Endothelial cell of umbilical vein (primary cell): ENCODE data around the gene SULT2B1. TPM values are rescaled to one million over a fixed set of nuclear protein-coding genes. Genes with fewer than 3 reads are reported as not detected.

Experiments used
- BruUV-seq: library from RNA; stranded (reverse); fragments of 400-500 nt; replicated peaks from 2 replicates; lab custom pipeline; 2021; lab: Mats Ljungman, UMichigan
- CTCF ChIA-PET: fragments of 300-600, 350-600 bp; sonication (Branson Sonifier 250); formaldehyde crosslinking; loops from one replicate; lab custom pipeline; 2021; ENCODE audit warnings: antibody characterized with exemption, inconsistent platforms; lab: Charles Lee
- POLR2A ChIA-PET: fragments of 300-600, 350-600 bp; sonication (Branson Sonifier 250); formaldehyde crosslinking; loops from one replicate; lab custom pipeline; 2021; ENCODE audit warnings: antibody characterized with exemption, inconsistent platforms; lab: Charles Lee
- DNase-seq: peaks from one replicate; pipeline ENCODE4 v3.0.0-alpha.2; 2011; ENCODE audit warnings: low read depth, low spot score
- FAIRE-seq: peaks from 2 replicates; lab custom pipeline; 2011; peaks lifted over from hg19 to GRCh38; lab: Jason Lieb, UNC
- H2AFZ ChIP-seq: 2 replicates; pipeline ENCODE4 v1.6.0; 2012; ENCODE audit warnings: low read depth, low read length, control low read depth, inconsistent platforms
- H3K27ac ChIP-seq: 2 replicates; pipeline ENCODE4 v1.5.1; 2011; ENCODE audit warnings: low read depth, mild to moderate bottlenecking, control low read depth, low read length, moderate library complexity; ENCODE audit not compliant: insufficient read depth
- H3K27me3 ChIP-seq, 2 experiments: 2 replicates each; pipeline versions ENCODE4 v1.6.0 to v1.6.1; 2011; ENCODE audit warnings: low read length in 2 of 2, mixed read lengths in 1 of 2; ENCODE audit not compliant: control insufficient read depth in 2 of 2, insufficient read depth in 2 of 2
- H3K36me3 ChIP-seq, 2 experiments: 2 replicates in 1 of 2; 3 replicates in 1 of 2; pipeline ENCODE4 v1.5.1; 2011; ENCODE audit warnings: low read length in 2 of 2, mild to moderate bottlenecking in 1 of 2, moderate library complexity in 1 of 2; ENCODE audit not compliant: control insufficient read depth in 2 of 2, insufficient read depth in 2 of 2; ENCODE audit errors: extremely low read depth in 1 of 2
- H3K4me1 ChIP-seq: 3 replicates; pipeline ENCODE4 v1.5.1; 2011; ENCODE audit warnings: mild to moderate bottlenecking, low read length; ENCODE audit not compliant: control insufficient read depth, insufficient read depth; ENCODE audit errors: extremely low read depth
- H3K4me2 ChIP-seq: 2 replicates; pipeline ENCODE4 v1.6.1; 2011; ENCODE audit warnings: low read length, control low read depth, mixed read lengths; ENCODE audit not compliant: insufficient read depth
- H3K4me3 ChIP-seq, 3 experiments: fragments of 200-600 bp in 1 of 3; sonication (generic), shearing (Covaris generic) in 1 of 3; replicated peaks in 1 of 3; 2 replicates each; pipeline ENCODE4 v1.5.1; 2011 to 2016; ENCODE audit warnings: control low read depth in 3 of 3, low read length in 3 of 3, mild to moderate bottlenecking in 2 of 3, inconsistent platforms in 1 of 3, low read depth in 1 of 3, moderate library complexity in 1 of 3; ENCODE audit not compliant: insufficient read depth in 1 of 3
- H3K79me2 ChIP-seq: 2 replicates; pipeline ENCODE4 v1.6.0; 2012; ENCODE audit warnings: low read length, inconsistent platforms; ENCODE audit not compliant: control insufficient read depth, insufficient read depth
- H3K9ac ChIP-seq: replicated peaks from 2 replicates; pipeline ENCODE3; 2011; ENCODE audit warnings: low read length, control low read depth; ENCODE audit not compliant: insufficient read depth; ENCODE audit errors: extremely low read depth
- H3K9me1 ChIP-seq: replicated peaks from 3 replicates; pipeline ENCODE4 v1.6.0; 2011; ENCODE audit warnings: mild to moderate bottlenecking, low read length; ENCODE audit not compliant: control insufficient read depth, insufficient read depth; ENCODE audit errors: extremely low read depth
- H3K9me3 ChIP-seq: replicated peaks from 2 replicates; pipeline ENCODE4 v1.5.1; 2012; ENCODE audit warnings: low read length, inconsistent platforms; ENCODE audit not compliant: control insufficient read depth, insufficient read depth
- H4K20me1 ChIP-seq: replicated peaks from 2 replicates; pipeline ENCODE3; 2011; ENCODE audit warnings: mild to moderate bottlenecking, low read length; ENCODE audit not compliant: control insufficient read depth, insufficient read depth; ENCODE audit errors: extremely low read depth
- EZH2 ChIP-seq: IDR thresholded peaks from 2 replicates; pipeline ENCODE4 v1.6.1; 2012; ENCODE audit warnings: borderline replicate concordance, low read depth, mild to moderate bottlenecking, moderate library complexity, low read length, inconsistent platforms; ENCODE audit not compliant: severe bottlenecking
- FOS ChIP-seq: IDR thresholded peaks from 2 replicates; pipeline ENCODE4 v1.6.1; 2011; ENCODE audit warnings: mild to moderate bottlenecking, low read length, moderate library complexity, borderline replicate concordance; ENCODE audit not compliant: insufficient read depth
- GATA2 ChIP-seq: IDR thresholded peaks from 2 replicates; pipeline ENCODE4 v1.7.0; 2011; ENCODE audit warnings: low read depth, mild to moderate bottlenecking, moderate library complexity, mixed read lengths, low read length; ENCODE audit not compliant: insufficient read length, insufficient read depth
- JUN ChIP-seq: IDR thresholded peaks from 2 replicates; pipeline ENCODE4 v1.6.1; 2011; ENCODE audit warnings: borderline replicate concordance, low read depth; ENCODE audit not compliant: insufficient read length, insufficient read depth
- MYC ChIP-seq: IDR thresholded peaks from one replicate; pipeline ENCODE4 v1.6.1; 2011; ENCODE audit warnings: mild to moderate bottlenecking, low read depth, low read length
- POLR2A ChIP-seq: IDR thresholded peaks from 2 replicates; pipeline ENCODE4 v1.6.1; 2012; ENCODE audit warnings: low read depth, mild to moderate bottlenecking, control low read depth, low read length
- POLR2AphosphoS5 ChIP-seq: IDR thresholded peaks from 2 replicates; pipeline ENCODE4 v1.6.1; 2012; ENCODE audit warnings: low read depth, mild to moderate bottlenecking, control low read depth, low read length, moderate library complexity; ENCODE audit not compliant: insufficient read depth
- dilution Hi-C: fragments of 300-500 bp; cut with MboI; formaldehyde crosslinking; loops from one replicate; pipeline ENCODE4 v1.15.0; 2019; ENCODE audit warnings: low sequenced_read_pairs; ENCODE audit not compliant: extremely low pct_ligation_motif_present
- intact Hi-C: fragments of 100-400 bp; cut with micrococcal nuclease; formaldehyde crosslinking; loops from one replicate; pipeline ENCODE4 v1.10.0; 2022
- polyA plus RNA-seq, 4 experiments: library from polyadenylated mRNA; depleted of rRNA in 3 of 4; stranded (reverse) in 3 of 4; unstranded in 1 of 4; fragments of >200 nt; gene quantifications; 2 replicates each; pipeline versions ENCODE4 v1.2.1 to v1.2.3, GENCODE V29; 2011 to 2012; ENCODE audit warnings: missing spikeins in 1 of 4
- total RNA-seq: library from RNA; stranded (reverse); gene quantifications from 2 replicates; pipeline ENCODE4 v1.2.3, GENCODE V29; 2021
- TF ChIP-seq, protein P1 (sequence below), 2 donors: IDR thresholded peaks; 1 replicate in 1 of 2; 2 replicates in 1 of 2; pipeline ENCODE4 v1.5.1; 2011; ENCODE audit warnings: low read length in 2 of 2, mild to moderate bottlenecking in 2 of 2, moderate library complexity in 2 of 2, control low read depth in 1 of 2, inconsistent platforms in 1 of 2, low read depth in 1 of 2; ENCODE audit not compliant: insufficient read depth in 1 of 2; ENCODE audit errors: extremely low read depth in 1 of 2
- TF ChIP-seq, protein P2 (sequence below): IDR thresholded peaks from 2 replicates; pipeline ENCODE4 v1.6.1; 2011; ENCODE audit not compliant: insufficient read depth, insufficient read length

Gene SULT2B1
- total and polyA plus RNA-seq, 2 donors (not counting 3 experiments of a cell fraction or from before 2014, with no cell fraction given): not detected

GRCh38 chr19:48553676-48554384, 1.9 kb downstream of the SULT2B1 start:
- Histone ChIP-seq H3K9me3 (no peaks in the 10 kb centered on the region), H3K9ac (no peak overlapping the region), H3K4me2 (no peak overlapping the region), H3K27ac (no peak overlapping the region), H3K27me3 (no peaks in the 10 kb centered on the region), H4K20me1 (no peaks in the 10 kb centered on the region), H3K9me1 (no peaks in the 10 kb centered on the region), H3K4me1 (peaks cover 5% of the 10 kb centered on the region), H3K4me3 (no peak overlapping the region), H3K79me2 (no peaks in the 10 kb centered on the region), H2AFZ (no peak overlapping the region), H3K36me3 (no peaks in the 10 kb centered on the region)
- peak; percentile 28 for FAIRE-seq
- dilution Hi-C loops: no loop called here
- DNase-seq: peak; percentile 38
- POLR2A ChIA-PET: no interaction called here
- TF ChIP-seq GATA2 (peak; percentile 66), EZH2 (no peak)
- BruUV-seq: no TSS peak
- CTCF ChIA-PET: interaction anchor here (0.7 to 1.0 kb wide), 4 partner anchors 15 to 234 kb away, joined by 3 to 4 read pairs (median 4); no protein-coding TSS in a partner anchor
- intact Hi-C loops: no loop called here

- no peaks in the 10 kb centered on the region for H3K9me3 ChIP-seq
- peaks cover 5% of the 10 kb centered on the region for H3K4me1 ChIP-seq
- H3K27ac ChIP-seq: no peak overlapping the region
- TF ChIP-seq POLR2A (no peak), JUN (no peak), EZH2 (no peak), FOS (no peak), MYC (no peak), POLR2AphosphoS5 (no peak), GATA2 (no peak)
- TF ChIP-seq, protein P1, sequence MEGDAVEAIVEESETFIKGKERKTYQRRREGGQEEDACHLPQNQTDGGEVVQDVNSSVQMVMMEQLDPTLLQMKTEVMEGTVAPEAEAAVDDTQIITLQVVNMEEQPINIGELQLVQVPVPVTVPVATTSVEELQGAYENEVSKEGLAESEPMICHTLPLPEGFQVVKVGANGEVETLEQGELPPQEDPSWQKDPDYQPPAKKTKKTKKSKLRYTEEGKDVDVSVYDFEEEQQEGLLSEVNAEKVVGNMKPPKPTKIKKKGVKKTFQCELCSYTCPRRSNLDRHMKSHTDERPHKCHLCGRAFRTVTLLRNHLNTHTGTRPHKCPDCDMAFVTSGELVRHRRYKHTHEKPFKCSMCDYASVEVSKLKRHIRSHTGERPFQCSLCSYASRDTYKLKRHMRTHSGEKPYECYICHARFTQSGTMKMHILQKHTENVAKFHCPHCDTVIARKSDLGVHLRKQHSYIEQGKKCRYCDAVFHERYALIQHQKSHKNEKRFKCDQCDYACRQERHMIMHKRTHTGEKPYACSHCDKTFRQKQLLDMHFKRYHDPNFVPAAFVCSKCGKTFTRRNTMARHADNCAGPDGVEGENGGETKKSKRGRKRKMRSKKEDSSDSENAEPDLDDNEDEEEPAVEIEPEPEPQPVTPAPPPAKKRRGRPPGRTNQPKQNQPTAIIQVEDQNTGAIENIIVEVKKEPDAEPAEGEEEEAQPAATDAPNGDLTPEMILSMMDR (IDR thresholded peaks at IDR 0.05; ENCODE audit: extremely low read depth in 1 of 2, insufficient read depth in 1 of 2, low read depth in 1 of 2, low read length in 2 of 2): no peak
- TF ChIP-seq, protein P2, sequence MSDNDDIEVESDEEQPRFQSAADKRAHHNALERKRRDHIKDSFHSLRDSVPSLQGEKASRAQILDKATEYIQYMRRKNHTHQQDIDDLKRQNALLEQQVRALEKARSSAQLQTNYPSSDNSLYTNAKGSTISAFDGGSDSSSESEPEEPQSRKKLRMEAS: no peak
- no TSS peak for BruUV-seq
- H3K4me2 ChIP-seq: no peak overlapping the region
- intact Hi-C loops (no loop called here), dilution Hi-C loops (no loop called here)
- ChIA-PET POLR2A (no interaction called here), CTCF (interaction anchor here (0.9 to 3.1 kb wide), 2 partner anchors 49 kb away, joined by 4 to 11 read pairs; no protein-coding TSS in a partner anchor)
- DNase-seq (no peak), FAIRE-seq (no peak)
- no peaks in the 10 kb centered on the region for H3K79me2 ChIP-seq
- no peak overlapping the region for H3K9ac ChIP-seq
- no peak overlapping the region for H2AFZ ChIP-seq
- H4K20me1 ChIP-seq: no peaks in the 10 kb centered on the region
- H3K36me3 ChIP-seq: no peaks in the 10 kb centered on the region
- no peaks in the 10 kb centered on the region for H3K27me3 ChIP-seq
- H3K4me3 ChIP-seq: no peak overlapping the region
- H3K9me1 ChIP-seq: no peaks in the 10 kb centered on the region
Observed at GRCh38 chr19:48554385-48555091, 2.6 kb downstream of the SULT2B1 start.
